HuH-7 (cell line): ENCODE data around the gene PLCH2.
"Not testable (repeated sequence)": the region's sequence is repeated elsewhere in the genome, so short reads cannot be mapped to it uniquely, and the experiment has no call there.

ENCODE experiments used
- DNase-seq: peaks from one replicate; pipeline ENCODE4 v3.0.0; 2011; ENCODE audit warnings: low spot score

PLCH2 gene

GRCh38 chr1:2443277-2444137, 32.6 kb upstream of the PLCH2 start:
- DNase-seq, result no peak

- DNase-seq, result no peak
Measured at GRCh38 chr1:2444138-2444591, 31.9 kb upstream of the PLCH2 start.

GRCh38 chr1:2445162-2445822, 30.8 kb upstream of the PLCH2 start:
- DNase-seq, result no peak

DNA sequence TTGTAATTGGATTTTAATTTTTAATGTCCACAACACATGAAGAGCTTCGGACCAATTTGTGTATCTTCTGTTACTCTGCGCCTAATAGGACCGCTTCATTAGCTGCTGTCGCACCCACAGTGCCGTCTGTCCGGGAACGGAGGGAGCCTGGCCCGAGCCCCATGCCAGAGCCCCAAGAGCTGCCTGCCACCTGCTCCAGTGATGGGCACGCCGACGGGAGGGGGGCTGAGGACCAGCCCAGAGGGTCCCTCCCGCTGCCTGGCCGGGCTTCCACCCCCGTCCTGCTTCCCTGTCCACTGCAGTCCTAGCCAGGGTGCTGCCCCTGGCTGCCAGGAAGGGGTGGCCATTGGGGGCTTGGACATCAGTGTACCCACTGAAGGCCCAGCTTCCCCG, 30.3 kb upstream of the PLCH2 start:
- DNase-seq, result no peak

DNA sequence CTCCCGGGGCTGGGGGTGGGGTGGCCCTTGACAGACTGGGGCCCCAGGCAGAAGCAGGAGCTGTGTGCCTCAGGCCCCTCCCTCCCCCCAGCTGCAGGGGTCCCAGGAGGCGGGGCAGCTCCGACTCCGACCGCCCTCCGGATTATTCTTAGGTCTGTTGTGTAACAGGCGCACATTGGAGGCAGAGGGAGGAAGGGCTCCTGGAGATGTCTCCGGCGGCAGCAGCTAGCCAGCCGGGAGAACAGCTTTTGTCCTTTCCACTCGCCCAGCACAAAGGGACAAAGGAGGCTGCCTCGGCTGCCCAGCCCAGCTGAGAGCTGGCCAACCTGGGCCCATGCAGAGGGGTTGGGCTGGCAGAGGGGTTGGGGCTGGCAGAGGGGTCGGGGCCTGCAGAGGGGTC, 29.7 kb upstream of the PLCH2 start:
- no peak for DNase-seq

DNA sequence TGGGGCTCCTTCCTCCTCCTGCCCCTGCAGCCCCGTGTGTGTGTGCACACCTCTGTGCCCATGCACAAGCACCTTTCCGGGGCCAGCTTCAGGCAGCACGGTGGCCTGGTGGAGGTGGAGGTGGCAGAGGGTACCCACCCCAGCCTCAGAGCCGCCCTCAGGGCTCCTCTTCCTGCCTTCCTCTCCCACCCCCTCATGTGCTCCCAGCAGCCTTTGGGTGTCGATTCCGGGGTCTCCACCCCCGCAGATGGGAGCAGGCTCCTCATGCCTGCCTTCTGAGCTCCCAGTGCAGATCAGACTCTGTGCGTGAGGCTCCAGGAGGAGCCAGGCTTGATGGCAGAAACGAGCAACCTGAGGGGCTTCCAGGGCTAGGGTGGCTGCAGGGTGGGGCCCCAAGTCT, 29.2 kb upstream of the PLCH2 start:
- DNase-seq, result no peak

GRCh38 chr1:2447276-2448097, 28.6 kb upstream of the PLCH2 start:
- no peak for DNase-seq

DNA sequence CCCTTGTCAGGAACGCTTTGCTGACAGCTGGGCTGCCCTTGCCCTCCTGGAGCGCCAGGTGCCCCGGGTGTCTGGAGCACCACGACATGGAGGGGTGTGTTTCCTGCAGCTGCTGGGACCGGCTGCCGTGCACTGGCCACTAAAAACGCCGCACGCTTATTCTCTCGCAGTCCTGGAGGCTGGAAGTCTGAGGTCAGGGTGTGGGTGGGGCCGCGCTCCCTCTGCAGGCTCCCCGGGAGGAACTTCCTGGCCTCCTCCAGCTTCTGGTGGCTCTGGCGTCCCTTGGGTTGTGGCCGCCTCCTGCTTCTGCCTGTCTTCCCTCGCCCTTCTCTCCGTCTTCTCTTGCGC, 28.0 kb upstream of the PLCH2 start:
- DNase-seq, result no peak

DNA sequence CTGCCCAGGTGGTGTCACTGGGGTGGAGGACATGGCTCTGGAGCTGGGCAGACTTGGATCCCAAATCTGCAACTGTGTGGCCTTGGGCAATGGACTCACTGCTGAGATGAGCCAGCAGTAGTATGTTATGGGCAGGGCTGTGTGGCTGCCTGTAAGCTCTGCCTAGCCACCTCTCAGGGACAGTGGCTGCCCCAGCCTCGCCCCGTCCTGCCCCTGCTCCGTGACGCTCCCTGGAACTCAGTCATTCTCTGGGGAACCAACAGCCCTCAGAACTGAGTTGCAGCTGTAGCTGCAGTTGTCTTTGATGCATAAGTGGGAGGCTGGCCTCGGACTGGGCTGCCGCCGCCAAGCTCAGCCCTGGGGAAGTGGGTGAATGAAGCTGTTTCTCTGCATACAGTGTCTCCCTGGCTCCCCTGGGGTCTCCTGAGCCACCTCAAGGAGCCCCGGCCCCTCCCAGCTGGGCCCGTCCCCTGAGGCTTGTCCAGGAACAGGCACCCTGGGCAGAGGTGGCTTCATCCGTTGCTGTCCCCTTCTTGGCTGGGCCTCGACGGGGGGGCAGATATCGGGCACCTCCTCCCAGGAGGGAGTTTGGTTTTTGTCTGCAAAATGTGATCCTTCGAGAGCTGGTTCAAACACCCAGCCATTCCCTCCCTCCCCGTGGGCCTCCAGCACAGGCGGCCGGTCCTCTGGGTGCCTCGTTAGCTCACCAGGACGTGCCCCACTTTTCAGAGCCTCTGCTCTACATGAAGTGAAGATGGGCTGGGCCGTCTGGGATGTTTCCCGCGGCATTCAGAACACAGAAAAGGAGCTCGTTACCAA, 26.2 kb upstream of the PLCH2 start:
- no peak for DNase-seq

GRCh38 chr1:2451741-2452140, 24.3 kb upstream of the PLCH2 start:
- DNase-seq, result no peak

GRCh38 chr1:2452201-2452931, 23.7 kb upstream of the PLCH2 start:
- no peak for DNase-seq

GRCh38 chr1:2452932-2453315, 23.2 kb upstream of the PLCH2 start:
- DNase-seq, result no peak

DNA sequence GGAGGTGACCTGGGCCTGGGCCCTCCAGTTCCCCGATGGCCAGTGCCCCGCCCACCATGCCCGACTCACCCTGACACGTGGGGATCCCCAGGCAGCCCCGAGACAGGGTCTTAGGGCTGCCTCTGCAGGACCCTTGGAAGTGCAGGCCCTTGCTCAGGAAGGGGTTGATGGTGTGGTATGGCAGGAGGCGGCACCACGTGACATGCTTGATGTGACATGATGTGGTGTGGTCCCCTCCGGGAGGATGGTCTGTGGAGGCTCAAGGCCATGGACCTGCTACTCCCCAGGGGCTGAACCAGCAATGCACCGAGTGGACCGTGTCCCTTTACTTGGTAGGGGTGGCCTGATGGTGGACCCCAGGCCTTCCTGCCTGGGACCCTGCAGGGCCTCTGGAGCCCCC, 21.9 kb upstream of the PLCH2 start:
- no peak for DNase-seq

GRCh38 chr1:2455757-2456156, 20.3 kb upstream of the PLCH2 start:
- DNase-seq, result no peak

DNA sequence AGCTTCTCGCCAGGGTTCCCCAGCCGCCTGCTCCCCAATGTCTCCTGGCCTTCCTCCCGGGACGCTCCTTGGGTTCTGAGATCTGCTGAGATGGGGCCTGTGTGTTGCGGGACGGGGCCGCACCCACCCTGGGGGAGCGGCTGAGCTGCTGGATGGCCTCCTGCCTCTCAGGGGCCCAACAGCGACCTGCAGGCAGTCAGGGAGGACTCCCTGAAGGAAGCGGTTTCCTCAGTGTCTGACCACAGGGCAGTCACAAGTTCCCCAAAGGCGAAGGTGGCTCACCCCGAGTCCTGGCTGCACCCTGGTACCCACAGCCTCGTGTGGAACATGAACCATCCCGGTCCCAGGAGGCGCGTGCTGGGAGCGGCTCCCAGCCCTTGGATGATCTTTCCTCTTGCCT, 18.6 kb upstream of the PLCH2 start:
- DNase-seq, result no peak

GRCh38 chr1:2458687-2459086, 17.4 kb upstream of the PLCH2 start:
- no peak for DNase-seq

- not testable (repeated sequence) for DNase-seq
Measured at GRCh38 chr1:2459102-2459753, 16.9 kb upstream of the PLCH2 start.

DNA sequence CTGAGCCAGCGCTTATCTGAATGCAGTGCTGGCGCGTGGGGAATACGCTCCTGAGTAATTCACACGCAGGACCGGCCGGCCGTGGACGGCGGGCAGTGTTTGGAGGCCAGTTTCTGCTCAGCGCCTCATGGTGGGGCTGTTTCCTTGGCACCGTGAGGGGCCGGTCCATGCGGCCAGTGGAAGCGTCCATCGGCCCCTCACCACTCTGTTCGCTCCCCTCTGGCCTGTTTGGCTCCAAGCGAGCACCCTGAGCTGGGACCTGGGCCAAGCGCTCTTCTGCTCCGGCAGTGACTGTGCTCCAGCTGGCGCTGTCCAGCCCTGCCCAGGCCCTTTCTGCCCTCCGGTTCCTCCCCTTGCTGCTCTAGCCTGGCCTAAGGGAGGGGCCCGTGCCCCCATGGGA, 16.3 kb upstream of the PLCH2 start:
- DNase-seq, result no peak

GRCh38 chr1:2460203-2460602, 15.9 kb upstream of the PLCH2 start:
- DNase-seq, result no peak

- no peak for DNase-seq
Measured at GRCh38 chr1:2460996-2461751, 14.9 kb upstream of the PLCH2 start.
